Type B pancreatic cell (in vitro differentiated cells): ENCODE data around the gene SLC26A8. TPM values are rescaled to one million over a fixed set of nuclear protein-coding genes. Genes with fewer than 3 reads are reported as not detected.

Experiments used
- DNase-seq: peaks from one replicate; pipeline ENCODE4 v3.0.0; 2021; ENCODE audit warnings: mixed read lengths; ENCODE audit not compliant: unreplicated experiment; ENCODE audit errors: extremely low spot score
- H3K27ac Mint-ChIP-seq: 2 replicates; pipeline ENCODE4 v1.8.0; 2021; ENCODE audit warnings: mild to moderate bottlenecking, mixed read lengths
- H3K27me3 Mint-ChIP-seq: 2 replicates; pipeline ENCODE4 v1.8.0; 2021; ENCODE audit warnings: mixed read lengths
- H3K36me3 Mint-ChIP-seq: 2 replicates; pipeline ENCODE4 v1.8.0; 2021; ENCODE audit warnings: mixed read lengths
- H3K4me1 Mint-ChIP-seq: one replicate; pipeline ENCODE4 v1.8.0; 2021; ENCODE audit warnings: mixed read lengths; ENCODE audit not compliant: unreplicated experiment
- H3K4me3 Mint-ChIP-seq: 2 replicates; pipeline ENCODE4 v1.8.0; 2021; ENCODE audit warnings: mild to moderate bottlenecking, mixed read lengths
- H3K9me3 Mint-ChIP-seq: 2 replicates; pipeline ENCODE4 v1.8.0; 2021; ENCODE audit warnings: mixed read lengths
- total RNA-seq: library from RNA; stranded (reverse); gene quantifications from 2 replicates; pipeline ENCODE4 v1.2.1, GENCODE V29; 2021; ENCODE audit warnings: low replicate concordance
- TF ChIP-seq, protein P1 (sequence below): fragments of 200-600 bp; sonication (generic); conservative IDR thresholded peaks from 2 replicates; pipeline ENCODE4 v1.5.0; 2021; ENCODE audit warnings: antibody characterized with exemption, mild to moderate bottlenecking

Gene SLC26A8
- total RNA-seq, 1 donor from 2014 or later = not detected

DNA sequence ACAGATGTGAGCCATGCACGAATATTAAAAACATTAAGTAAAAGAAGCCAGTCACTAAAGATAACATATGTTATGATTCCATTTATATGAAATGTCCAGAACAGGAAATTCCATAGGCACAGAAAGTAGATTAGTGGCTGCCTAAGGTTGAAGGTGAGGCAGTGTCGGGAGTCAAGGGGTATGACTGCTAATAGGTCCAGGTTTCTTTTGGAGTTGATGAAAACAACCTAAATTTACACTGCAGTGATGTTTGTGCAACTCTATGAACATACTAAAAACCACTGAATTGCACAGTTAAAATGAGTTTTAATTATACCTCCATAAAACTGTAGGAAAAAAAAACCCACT lies 118.0 kb downstream of the SLC26A8 start:
- H3K27ac Mint-ChIP-seq = no peak overlapping the region

DNA sequence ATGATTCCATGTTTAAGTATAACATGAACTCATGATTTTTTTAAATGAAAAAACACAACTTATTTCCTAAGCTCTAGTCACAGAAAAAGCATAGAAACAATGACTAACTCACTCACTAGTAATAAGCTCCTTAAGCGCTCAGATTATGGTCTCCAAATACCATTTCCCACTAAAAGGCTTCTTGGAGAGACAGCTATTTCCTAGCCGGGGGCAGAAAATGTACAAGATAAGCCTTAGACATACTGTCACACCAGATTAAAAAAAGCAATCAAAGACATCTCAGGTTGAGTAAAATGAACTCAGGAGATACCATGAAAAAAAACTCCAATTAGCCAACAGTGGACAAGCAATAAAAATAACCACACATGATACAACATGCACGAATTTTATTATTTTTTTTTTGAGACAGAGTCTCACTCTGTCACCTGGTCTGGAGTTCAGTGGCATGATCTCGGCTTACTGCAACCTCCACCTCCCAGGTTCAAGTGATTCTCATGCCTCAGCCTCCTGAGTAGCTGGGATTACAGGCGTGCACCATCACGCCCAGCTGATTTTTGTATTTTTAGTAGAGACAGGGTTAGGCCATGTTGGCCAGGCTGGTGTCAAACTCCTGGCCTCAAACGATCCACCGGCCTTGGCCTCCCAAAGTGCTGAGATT lies 118.5 kb downstream of the SLC26A8 start:
- H3K9me3 Mint-ChIP-seq = peaks cover 20% of the 10 kb centered on the region
- no peak overlapping the region for H3K4me3 Mint-ChIP-seq
- TF ChIP-seq, protein P1, sequence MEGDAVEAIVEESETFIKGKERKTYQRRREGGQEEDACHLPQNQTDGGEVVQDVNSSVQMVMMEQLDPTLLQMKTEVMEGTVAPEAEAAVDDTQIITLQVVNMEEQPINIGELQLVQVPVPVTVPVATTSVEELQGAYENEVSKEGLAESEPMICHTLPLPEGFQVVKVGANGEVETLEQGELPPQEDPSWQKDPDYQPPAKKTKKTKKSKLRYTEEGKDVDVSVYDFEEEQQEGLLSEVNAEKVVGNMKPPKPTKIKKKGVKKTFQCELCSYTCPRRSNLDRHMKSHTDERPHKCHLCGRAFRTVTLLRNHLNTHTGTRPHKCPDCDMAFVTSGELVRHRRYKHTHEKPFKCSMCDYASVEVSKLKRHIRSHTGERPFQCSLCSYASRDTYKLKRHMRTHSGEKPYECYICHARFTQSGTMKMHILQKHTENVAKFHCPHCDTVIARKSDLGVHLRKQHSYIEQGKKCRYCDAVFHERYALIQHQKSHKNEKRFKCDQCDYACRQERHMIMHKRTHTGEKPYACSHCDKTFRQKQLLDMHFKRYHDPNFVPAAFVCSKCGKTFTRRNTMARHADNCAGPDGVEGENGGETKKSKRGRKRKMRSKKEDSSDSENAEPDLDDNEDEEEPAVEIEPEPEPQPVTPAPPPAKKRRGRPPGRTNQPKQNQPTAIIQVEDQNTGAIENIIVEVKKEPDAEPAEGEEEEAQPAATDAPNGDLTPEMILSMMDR = no peak
- H3K27ac Mint-ChIP-seq = no peak overlapping the region
- no peaks in the 10 kb centered on the region for H3K27me3 Mint-ChIP-seq
- DNase-seq = no peak
- H3K36me3 Mint-ChIP-seq = peaks cover 44% of the 10 kb centered on the region
- no peaks in the 10 kb centered on the region for H3K4me1 Mint-ChIP-seq

More for the DNA sequence above, 118.0 kb downstream of the SLC26A8 start:
- Mint-ChIP-seq H3K9me3 (peaks cover 22% of the 10 kb centered on the region), H3K4me1 (no peaks in the 10 kb centered on the region), H3K27me3 (no peaks in the 10 kb centered on the region), H3K4me3 (no peak overlapping the region), H3K36me3 (peaks cover 47% of the 10 kb centered on the region)
- DNase-seq = no peak
- TF ChIP-seq, protein P1 = no peak

DNA sequence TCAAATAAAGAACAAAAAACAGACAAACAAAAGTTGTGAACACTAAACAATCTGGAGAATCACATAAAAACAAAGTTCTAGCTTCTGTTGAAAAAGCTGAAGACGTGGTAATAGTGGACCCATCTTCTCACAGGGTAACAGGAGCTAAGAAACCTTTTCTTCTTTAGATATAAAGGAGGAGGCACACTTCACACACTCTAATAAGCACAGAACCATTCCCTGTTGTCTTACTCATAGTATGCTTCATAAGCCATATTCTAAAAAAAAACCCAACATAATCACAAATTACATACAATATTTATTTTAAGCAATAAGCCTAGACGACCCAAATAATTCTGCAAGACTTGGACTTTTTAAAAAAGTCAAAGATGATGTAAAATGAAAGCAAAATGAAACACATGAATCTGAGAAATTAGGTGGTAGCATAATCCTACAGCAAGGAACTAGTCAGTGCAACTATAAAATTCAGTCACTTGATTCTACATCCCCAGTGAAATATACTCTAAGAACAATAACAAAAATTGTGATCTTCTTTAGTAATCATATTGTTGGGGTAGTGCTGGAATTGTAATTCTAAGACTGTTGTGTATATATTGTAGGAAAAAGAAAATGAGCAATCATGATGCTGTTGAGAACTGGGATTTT lies 119.2 kb downstream of the SLC26A8 start:
- Mint-ChIP-seq H3K9me3 (peaks cover 16% of the 10 kb centered on the region), H3K4me3 (no peak overlapping the region), H3K27me3 (no peaks in the 10 kb centered on the region), H3K36me3 (peaks cover 41% of the 10 kb centered on the region), H3K27ac (no peak overlapping the region), H3K4me1 (no peaks in the 10 kb centered on the region)
- TF ChIP-seq, protein P1 = no peak
- no peak for DNase-seq

DNA sequence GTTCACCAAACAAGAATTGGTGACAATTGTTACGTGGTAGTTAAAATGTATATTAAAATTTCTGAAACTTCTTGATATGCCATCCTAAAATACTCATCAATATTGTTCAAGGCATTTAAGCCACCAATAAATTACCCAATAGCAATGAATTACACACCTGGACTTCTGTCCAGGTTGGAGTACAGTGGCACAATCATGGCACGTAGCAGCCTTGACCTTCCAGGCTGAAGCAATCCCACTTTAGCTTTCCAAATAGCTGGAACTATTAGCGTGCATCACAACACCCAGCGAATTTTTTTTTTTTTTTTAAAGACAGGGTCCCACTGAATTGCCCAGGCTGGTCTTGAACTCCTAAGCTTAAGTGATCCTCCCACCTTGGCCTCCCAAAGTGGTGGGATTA lies 120.8 kb downstream of the SLC26A8 start:
- Mint-ChIP-seq H3K27ac (no peak overlapping the region), H3K36me3 (peaks cover 38% of the 10 kb centered on the region), H3K4me1 (no peaks in the 10 kb centered on the region), H3K4me3 (no peak overlapping the region), H3K9me3 (peaks cover 8% of the 10 kb centered on the region), H3K27me3 (no peaks in the 10 kb centered on the region)
- TF ChIP-seq, protein P1 = no peak
- DNase-seq = no peak

DNA sequence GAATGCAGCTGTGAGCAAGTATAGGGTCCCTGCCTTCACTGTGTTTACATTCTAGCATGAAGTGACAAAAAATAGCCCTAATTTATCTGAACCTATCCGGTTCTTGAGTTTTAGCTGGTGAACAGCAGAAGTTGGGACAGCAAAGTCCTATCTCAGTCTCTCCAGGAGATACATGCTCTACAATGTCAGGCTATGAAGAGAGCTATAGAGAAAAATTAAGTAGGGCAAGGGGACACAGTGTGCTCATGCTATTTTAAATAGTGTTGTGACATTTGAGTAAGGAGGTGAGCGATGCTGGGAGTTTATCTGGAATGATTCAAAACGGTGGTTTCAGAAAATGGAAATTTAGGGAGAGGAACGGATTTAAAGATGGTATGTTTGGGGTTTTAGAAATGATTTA lies 124.0 kb downstream of the SLC26A8 start:
- DNase-seq = no peak
- peaks cover 12% of the 10 kb centered on the region for H3K4me1 Mint-ChIP-seq
- TF ChIP-seq, protein P1 = no peak
- no peak overlapping the region for H3K4me3 Mint-ChIP-seq
- H3K36me3 Mint-ChIP-seq = peaks cover 44% of the 10 kb centered on the region
- peaks cover 13% of the 10 kb centered on the region for H3K9me3 Mint-ChIP-seq
- no peak overlapping the region for H3K27ac Mint-ChIP-seq
- no peaks in the 10 kb centered on the region for H3K27me3 Mint-ChIP-seq
